Endothelial cell of umbilical vein (primary cell): ENCODE results near the gene ITPR1. TPM values are rescaled to one million over a fixed set of nuclear protein-coding genes. Genes with fewer than 3 reads are reported as not detected.

Experiments used
- BruUV-seq: library from RNA; stranded (reverse); fragments of 400-500 nt; replicated peaks from 2 replicates; lab custom pipeline; 2021; lab: Mats Ljungman, UMichigan
- CTCF ChIA-PET: fragments of 300-600, 350-600 bp; sonication (Branson Sonifier 250); formaldehyde crosslinking; loops from one replicate; lab custom pipeline; 2021; ENCODE audit warnings: antibody characterized with exemption, inconsistent platforms; lab: Charles Lee
- POLR2A ChIA-PET: fragments of 300-600, 350-600 bp; sonication (Branson Sonifier 250); formaldehyde crosslinking; loops from one replicate; lab custom pipeline; 2021; ENCODE audit warnings: antibody characterized with exemption, inconsistent platforms; lab: Charles Lee
- DNase-seq: peaks from one replicate; pipeline ENCODE4 v3.0.0-alpha.2; 2011; ENCODE audit warnings: low read depth, low spot score
- FAIRE-seq: peaks from 2 replicates; lab custom pipeline; 2011; peaks lifted over from hg19 to GRCh38; lab: Jason Lieb, UNC
- H2AFZ ChIP-seq: 2 replicates; pipeline ENCODE4 v1.6.0; 2012; ENCODE audit warnings: low read depth, low read length, control low read depth, inconsistent platforms
- H3K27ac ChIP-seq: 2 replicates; pipeline ENCODE4 v1.5.1; 2011; ENCODE audit warnings: low read depth, mild to moderate bottlenecking, control low read depth, low read length, moderate library complexity; ENCODE audit not compliant: insufficient read depth
- H3K27me3 ChIP-seq, 2 experiments: 2 replicates each; pipeline versions ENCODE4 v1.6.0 to v1.6.1; 2011; ENCODE audit warnings: low read length in 2 of 2, mixed read lengths in 1 of 2; ENCODE audit not compliant: control insufficient read depth in 2 of 2, insufficient read depth in 2 of 2
- H3K36me3 ChIP-seq, 2 experiments: 2 replicates in 1 of 2; 3 replicates in 1 of 2; pipeline ENCODE4 v1.5.1; 2011; ENCODE audit warnings: low read length in 2 of 2, mild to moderate bottlenecking in 1 of 2, moderate library complexity in 1 of 2; ENCODE audit not compliant: control insufficient read depth in 2 of 2, insufficient read depth in 2 of 2; ENCODE audit errors: extremely low read depth in 1 of 2
- H3K4me1 ChIP-seq: 3 replicates; pipeline ENCODE4 v1.5.1; 2011; ENCODE audit warnings: mild to moderate bottlenecking, low read length; ENCODE audit not compliant: control insufficient read depth, insufficient read depth; ENCODE audit errors: extremely low read depth
- H3K4me2 ChIP-seq: 2 replicates; pipeline ENCODE4 v1.6.1; 2011; ENCODE audit warnings: low read length, control low read depth, mixed read lengths; ENCODE audit not compliant: insufficient read depth
- H3K4me3 ChIP-seq, 3 experiments: fragments of 200-600 bp in 1 of 3; sonication (generic), shearing (Covaris generic) in 1 of 3; replicated peaks in 1 of 3; 2 replicates each; pipeline ENCODE4 v1.5.1; 2011 to 2016; ENCODE audit warnings: control low read depth in 3 of 3, low read length in 3 of 3, mild to moderate bottlenecking in 2 of 3, inconsistent platforms in 1 of 3, low read depth in 1 of 3, moderate library complexity in 1 of 3; ENCODE audit not compliant: insufficient read depth in 1 of 3
- H3K79me2 ChIP-seq: 2 replicates; pipeline ENCODE4 v1.6.0; 2012; ENCODE audit warnings: low read length, inconsistent platforms; ENCODE audit not compliant: control insufficient read depth, insufficient read depth
- H3K9ac ChIP-seq: replicated peaks from 2 replicates; pipeline ENCODE3; 2011; ENCODE audit warnings: low read length, control low read depth; ENCODE audit not compliant: insufficient read depth; ENCODE audit errors: extremely low read depth
- H3K9me1 ChIP-seq: replicated peaks from 3 replicates; pipeline ENCODE4 v1.6.0; 2011; ENCODE audit warnings: mild to moderate bottlenecking, low read length; ENCODE audit not compliant: control insufficient read depth, insufficient read depth; ENCODE audit errors: extremely low read depth
- H3K9me3 ChIP-seq: replicated peaks from 2 replicates; pipeline ENCODE4 v1.5.1; 2012; ENCODE audit warnings: low read length, inconsistent platforms; ENCODE audit not compliant: control insufficient read depth, insufficient read depth
- H4K20me1 ChIP-seq: replicated peaks from 2 replicates; pipeline ENCODE3; 2011; ENCODE audit warnings: mild to moderate bottlenecking, low read length; ENCODE audit not compliant: control insufficient read depth, insufficient read depth; ENCODE audit errors: extremely low read depth
- CTCF ChIP-seq, 2 donors: IDR thresholded peaks; 1 replicate in 1 of 2; 2 replicates in 1 of 2; pipeline ENCODE4 v1.5.1; 2011; ENCODE audit warnings: low read length in 2 of 2, mild to moderate bottlenecking in 2 of 2, moderate library complexity in 2 of 2, control low read depth in 1 of 2, inconsistent platforms in 1 of 2, low read depth in 1 of 2; ENCODE audit not compliant: insufficient read depth in 1 of 2; ENCODE audit errors: extremely low read depth in 1 of 2
- EZH2 ChIP-seq: IDR thresholded peaks from 2 replicates; pipeline ENCODE4 v1.6.1; 2012; ENCODE audit warnings: borderline replicate concordance, low read depth, mild to moderate bottlenecking, moderate library complexity, low read length, inconsistent platforms; ENCODE audit not compliant: severe bottlenecking
- FOS ChIP-seq: IDR thresholded peaks from 2 replicates; pipeline ENCODE4 v1.6.1; 2011; ENCODE audit warnings: mild to moderate bottlenecking, low read length, moderate library complexity, borderline replicate concordance; ENCODE audit not compliant: insufficient read depth
- GATA2 ChIP-seq: IDR thresholded peaks from 2 replicates; pipeline ENCODE4 v1.7.0; 2011; ENCODE audit warnings: low read depth, mild to moderate bottlenecking, moderate library complexity, mixed read lengths, low read length; ENCODE audit not compliant: insufficient read length, insufficient read depth
- JUN ChIP-seq: IDR thresholded peaks from 2 replicates; pipeline ENCODE4 v1.6.1; 2011; ENCODE audit warnings: borderline replicate concordance, low read depth; ENCODE audit not compliant: insufficient read length, insufficient read depth
- MAX ChIP-seq: IDR thresholded peaks from 2 replicates; pipeline ENCODE4 v1.6.1; 2011; ENCODE audit not compliant: insufficient read depth, insufficient read length
- MYC ChIP-seq: IDR thresholded peaks from one replicate; pipeline ENCODE4 v1.6.1; 2011; ENCODE audit warnings: mild to moderate bottlenecking, low read depth, low read length
- POLR2A ChIP-seq: IDR thresholded peaks from 2 replicates; pipeline ENCODE4 v1.6.1; 2012; ENCODE audit warnings: low read depth, mild to moderate bottlenecking, control low read depth, low read length
- POLR2AphosphoS5 ChIP-seq: IDR thresholded peaks from 2 replicates; pipeline ENCODE4 v1.6.1; 2012; ENCODE audit warnings: low read depth, mild to moderate bottlenecking, control low read depth, low read length, moderate library complexity; ENCODE audit not compliant: insufficient read depth
- dilution Hi-C: fragments of 300-500 bp; cut with MboI; formaldehyde crosslinking; loops from one replicate; pipeline ENCODE4 v1.15.0; 2019; ENCODE audit warnings: low sequenced_read_pairs; ENCODE audit not compliant: extremely low pct_ligation_motif_present
- intact Hi-C: fragments of 100-400 bp; cut with micrococcal nuclease; formaldehyde crosslinking; loops from one replicate; pipeline ENCODE4 v1.10.0; 2022
- polyA plus RNA-seq, 4 experiments: library from polyadenylated mRNA; depleted of rRNA in 3 of 4; stranded (reverse) in 3 of 4; unstranded in 1 of 4; fragments of >200 nt; gene quantifications; 2 replicates each; pipeline versions ENCODE4 v1.2.1 to v1.2.3, GENCODE V29; 2011 to 2012; ENCODE audit warnings: missing spikeins in 1 of 4
- total RNA-seq: library from RNA; stranded (reverse); gene quantifications from 2 replicates; pipeline ENCODE4 v1.2.3, GENCODE V29; 2021

The ITPR1 gene
- total and polyA plus RNA-seq, 2 donors (not counting 3 experiments of a cell fraction or from before 2014, with no cell fraction given) = 5.1 to 16.1 TPM

GRCh38 chr3:4834403-4834866, 341.3 kb downstream of the ITPR1 start:
- TF ChIP-seq MYC = no peak
- no peak for TF ChIP-seq POLR2A
- TF ChIP-seq JUN = no peak
- no peak for TF ChIP-seq CTCF (IDR thresholded peaks at IDR 0.05; ENCODE audit: extremely low read depth in 1 of 2, insufficient read depth in 1 of 2, low read depth in 1 of 2, low read length in 2 of 2)
- TF ChIP-seq POLR2AphosphoS5 = no peak
- TF ChIP-seq FOS = no peak
- no peak for TF ChIP-seq GATA2
- no peak for TF ChIP-seq EZH2
- TF ChIP-seq MAX = no peak
- POLR2A ChIA-PET = no interaction called here
- H3K27me3 ChIP-seq = no peaks in the 10 kb centered on the region

More at GRCh38 chr3:4834403-4834866, 341.3 kb downstream of the ITPR1 start:
- BruUV-seq = no TSS peak
- no peak overlapping the region for H3K27ac ChIP-seq
- no peak overlapping the region for H3K4me3 ChIP-seq
- H3K4me2 ChIP-seq = no peak overlapping the region
- CTCF ChIA-PET = interaction anchor here (0.9 to 1.3 kb wide), 4 partner anchors 10 to 144 kb away, joined by 3 read pairs; partner anchors contain the start of gene BHLHE40
- no peaks in the 10 kb centered on the region for H3K36me3 ChIP-seq
- H2AFZ ChIP-seq = no peak overlapping the region
- no peaks in the 10 kb centered on the region for H4K20me1 ChIP-seq
- H3K79me2 ChIP-seq = no peaks in the 10 kb centered on the region
- FAIRE-seq = no peak
- H3K4me1 ChIP-seq = peaks cover 18% of the 10 kb centered on the region
- dilution Hi-C loops = no loop called here
- no peak for DNase-seq
- no peaks in the 10 kb centered on the region for H3K9me3 ChIP-seq
- no peak overlapping the region for H3K9ac ChIP-seq
- intact Hi-C loops = no loop called here
- no peaks in the 10 kb centered on the region for H3K9me1 ChIP-seq
